Activated CD4-positive, alpha-beta T cell treated with anti-CD3 and anti-CD28 coated beads, Interleukin-2, amount 10 ng/mL, durations not matched to agents 7 days and 5 days (primary cell): ENCODE measurements around the gene ADAMTS19. TPM values are rescaled to one million over a fixed set of nuclear protein-coding genes. Genes with fewer than 3 reads are reported as not detected.

ENCODE experiments used
- CTCF ChIA-PET: fragments of 350-600 bp; sonication (Branson Sonifier 250); formaldehyde crosslinking; loops from one replicate; lab custom pipeline; 2021; ENCODE audit warnings: antibody characterized with exemption; lab: Charles Lee
- POLR2A ChIA-PET: fragments of 350-600 bp; sonication (Branson Sonifier 250); formaldehyde crosslinking; loops from one replicate; lab custom pipeline; 2021; ENCODE audit warnings: antibody characterized with exemption; lab: Charles Lee
- DNase-seq: peaks from one replicate; pipeline ENCODE4 v3.0.0-alpha.2; 2020
- H3K27ac Mint-ChIP-seq: one replicate; pipeline ENCODE4 v1.8.0; 2021; ENCODE audit warnings: mild to moderate bottlenecking, moderate library complexity, mixed read lengths
- H3K27me3 Mint-ChIP-seq: one replicate; pipeline ENCODE4 v1.8.0; 2021; ENCODE audit warnings: mixed read lengths
- H3K36me3 Mint-ChIP-seq: one replicate; pipeline ENCODE4 v1.8.0; 2021; ENCODE audit warnings: low read depth, mixed read lengths
- H3K4me1 Mint-ChIP-seq: one replicate; pipeline ENCODE4 v1.8.0; 2021; ENCODE audit warnings: mixed read lengths
- H3K4me3 Mint-ChIP-seq: one replicate; pipeline ENCODE4 v1.8.0; 2021; ENCODE audit warnings: mild to moderate bottlenecking, moderate library complexity, mixed read lengths
- H3K9me3 Mint-ChIP-seq: one replicate; pipeline ENCODE4 v1.8.0; 2021; ENCODE audit warnings: mixed read lengths
- total RNA-seq, 2 experiments: library from RNA; stranded (reverse); gene quantifications; one replicate each; pipeline ENCODE4 v1.2.3, GENCODE V29; 2021

ADAMTS19 gene
- total RNA-seq, 2 experiments from 2014 or later: not detected

GRCh38 chr5:129445379-129445778 lies 14.7 kb upstream of the ADAMTS19 start:
- Mint-ChIP-seq H3K4me3 (no peak overlapping the region), H3K27me3 (no peaks in the 10 kb centered on the region), H3K36me3 (no peaks in the 10 kb centered on the region), H3K4me1 (no peaks in the 10 kb centered on the region), H3K27ac (no peak overlapping the region), H3K9me3 (no peaks in the 10 kb centered on the region)
- POLR2A ChIA-PET: no interaction called here
- DNase-seq: no peak
- CTCF ChIA-PET: no interaction called here

- no peak overlapping the region for H3K27ac Mint-ChIP-seq
These were observed 12.1 kb upstream of the ADAMTS19 start for GRCh38 chr5:129447968-129448367.

GRCh38 chr5:129448654-129449053 lies 11.4 kb upstream of the ADAMTS19 start:
- no peaks in the 10 kb centered on the region for H3K36me3 Mint-ChIP-seq
- H3K4me3 Mint-ChIP-seq: no peak overlapping the region
- no peak for DNase-seq
- H3K27me3 Mint-ChIP-seq: no peaks in the 10 kb centered on the region
- ChIA-PET POLR2A (no interaction called here), CTCF (no interaction called here)
- H3K9me3 Mint-ChIP-seq: no peaks in the 10 kb centered on the region
- no peaks in the 10 kb centered on the region for H3K4me1 Mint-ChIP-seq
- H3K27ac Mint-ChIP-seq: no peak overlapping the region

More at GRCh38 chr5:129447968-129448367, 12.1 kb upstream of the ADAMTS19 start:
- ChIA-PET POLR2A (no interaction called here), CTCF (no interaction called here)
- Mint-ChIP-seq H3K4me1 (no peaks in the 10 kb centered on the region), H3K27me3 (no peaks in the 10 kb centered on the region), H3K36me3 (no peaks in the 10 kb centered on the region), H3K4me3 (no peak overlapping the region), H3K9me3 (no peaks in the 10 kb centered on the region)
- no peak for DNase-seq

GRCh38 chr5:129454461-129454860 lies 5.6 kb upstream of the ADAMTS19 start:
- Mint-ChIP-seq H3K9me3 (no peaks in the 10 kb centered on the region), H3K27me3 (peaks cover 23% of the 10 kb centered on the region), H3K4me3 (no peak overlapping the region), H3K4me1 (no peaks in the 10 kb centered on the region), H3K36me3 (no peaks in the 10 kb centered on the region), H3K27ac (no peak overlapping the region)
- DNase-seq: no peak
- ChIA-PET POLR2A (no interaction called here), CTCF (no interaction called here)

- DNase-seq: no peak
- peaks cover 53% of the 10 kb centered on the region for H3K27me3 Mint-ChIP-seq
- CTCF ChIA-PET: no interaction called here
- H3K4me3 Mint-ChIP-seq: no peak overlapping the region
- no peak overlapping the region for H3K27ac Mint-ChIP-seq
- peaks cover 11% of the 10 kb centered on the region for H3K4me1 Mint-ChIP-seq
- no peaks in the 10 kb centered on the region for H3K9me3 Mint-ChIP-seq
- POLR2A ChIA-PET: no interaction called here
- H3K36me3 Mint-ChIP-seq: no peaks in the 10 kb centered on the region
These were observed 685 bp upstream of the ADAMTS19 start for GRCh38 chr5:129459450-129459776.

- Mint-ChIP-seq H3K27me3 (peaks cover 53% of the 10 kb centered on the region), H3K9me3 (no peaks in the 10 kb centered on the region)
- CTCF ChIA-PET: no interaction called here
These were observed 506 bp downstream of the ADAMTS19 start for GRCh38 chr5:129460672-129460935.

GRCh38 chr5:129460936-129461710 lies 1.0 kb downstream of the ADAMTS19 start:
- no peaks in the 10 kb centered on the region for H3K9me3 Mint-ChIP-seq
- no peaks in the 10 kb centered on the region for H3K36me3 Mint-ChIP-seq
- peaks cover 53% of the 10 kb centered on the region for H3K27me3 Mint-ChIP-seq
- CTCF ChIA-PET: no interaction called here
- DNase-seq: peak; percentile 15
- H3K27ac Mint-ChIP-seq: no peak overlapping the region
- H3K4me1 Mint-ChIP-seq: peaks cover 11% of the 10 kb centered on the region
- no peak overlapping the region for H3K4me3 Mint-ChIP-seq
- POLR2A ChIA-PET: no interaction called here

More at GRCh38 chr5:129460672-129460935, 506 bp downstream of the ADAMTS19 start:
- DNase-seq: no peak
- H3K4me1 Mint-ChIP-seq: peaks cover 11% of the 10 kb centered on the region
- no peak overlapping the region for H3K27ac Mint-ChIP-seq
- no peaks in the 10 kb centered on the region for H3K36me3 Mint-ChIP-seq
- POLR2A ChIA-PET: no interaction called here
- no peak overlapping the region for H3K4me3 Mint-ChIP-seq

- POLR2A ChIA-PET: no interaction called here
- DNase-seq: no peak
- H3K27me3 Mint-ChIP-seq: peaks cover 51% of the 10 kb centered on the region
- CTCF ChIA-PET: no interaction called here
- no peaks in the 10 kb centered on the region for H3K9me3 Mint-ChIP-seq
- peak overlapping the region; percentile 25 for H3K27ac Mint-ChIP-seq
- H3K4me3 Mint-ChIP-seq: no peak overlapping the region
- peaks cover 11% of the 10 kb centered on the region for H3K4me1 Mint-ChIP-seq
- no peaks in the 10 kb centered on the region for H3K36me3 Mint-ChIP-seq
These were observed 1.7 kb downstream of the ADAMTS19 start for GRCh38 chr5:129461711-129462332.

GRCh38 chr5:129465776-129466344 lies 5.8 kb downstream of the ADAMTS19 start:
- ChIA-PET POLR2A (no interaction called here), CTCF (no interaction called here)
- Mint-ChIP-seq H3K27me3 (peaks cover 20% of the 10 kb centered on the region), H3K9me3 (no peaks in the 10 kb centered on the region), H3K4me1 (peaks cover 5% of the 10 kb centered on the region), H3K36me3 (no peaks in the 10 kb centered on the region), H3K4me3 (no peak overlapping the region), H3K27ac (no peak overlapping the region)
- DNase-seq: no peak

- CTCF ChIA-PET: no interaction called here
- Mint-ChIP-seq H3K27ac (no peak overlapping the region), H3K9me3 (no peaks in the 10 kb centered on the region), H3K4me1 (no peaks in the 10 kb centered on the region), H3K27me3 (no peaks in the 10 kb centered on the region), H3K4me3 (no peak overlapping the region), H3K36me3 (no peaks in the 10 kb centered on the region)
- POLR2A ChIA-PET: no interaction called here
- DNase-seq: no peak
These were observed 14.4 kb downstream of the ADAMTS19 start for GRCh38 chr5:129474544-129474943.

GRCh38 chr5:129476751-129477150 lies 16.7 kb downstream of the ADAMTS19 start:
- no peak overlapping the region for H3K4me3 Mint-ChIP-seq
- H3K36me3 Mint-ChIP-seq: no peaks in the 10 kb centered on the region
- no peak overlapping the region for H3K27ac Mint-ChIP-seq
- no peak for DNase-seq
- POLR2A ChIA-PET: no interaction called here
- H3K27me3 Mint-ChIP-seq: no peaks in the 10 kb centered on the region
- no peaks in the 10 kb centered on the region for H3K9me3 Mint-ChIP-seq
- CTCF ChIA-PET: no interaction called here
- no peaks in the 10 kb centered on the region for H3K4me1 Mint-ChIP-seq

GRCh38 chr5:129477532-129477931 lies 17.4 kb downstream of the ADAMTS19 start:
- Mint-ChIP-seq H3K4me1 (no peaks in the 10 kb centered on the region), H3K27ac (no peak overlapping the region), H3K36me3 (no peaks in the 10 kb centered on the region), H3K27me3 (no peaks in the 10 kb centered on the region), H3K4me3 (no peak overlapping the region), H3K9me3 (no peaks in the 10 kb centered on the region)
- ChIA-PET CTCF (no interaction called here), POLR2A (no interaction called here)
- no peak for DNase-seq

- Mint-ChIP-seq H3K27ac (no peak overlapping the region), H3K9me3 (no peaks in the 10 kb centered on the region), H3K4me1 (no peaks in the 10 kb centered on the region), H3K27me3 (no peaks in the 10 kb centered on the region), H3K4me3 (no peak overlapping the region), H3K36me3 (no peaks in the 10 kb centered on the region)
- CTCF ChIA-PET: no interaction called here
- no peak for DNase-seq
- POLR2A ChIA-PET: no interaction called here
These were observed 21.1 kb downstream of the ADAMTS19 start for GRCh38 chr5:129481161-129481560.
